ENCODE measurements around the gene RASD1.

The RASD1 gene

DNA sequence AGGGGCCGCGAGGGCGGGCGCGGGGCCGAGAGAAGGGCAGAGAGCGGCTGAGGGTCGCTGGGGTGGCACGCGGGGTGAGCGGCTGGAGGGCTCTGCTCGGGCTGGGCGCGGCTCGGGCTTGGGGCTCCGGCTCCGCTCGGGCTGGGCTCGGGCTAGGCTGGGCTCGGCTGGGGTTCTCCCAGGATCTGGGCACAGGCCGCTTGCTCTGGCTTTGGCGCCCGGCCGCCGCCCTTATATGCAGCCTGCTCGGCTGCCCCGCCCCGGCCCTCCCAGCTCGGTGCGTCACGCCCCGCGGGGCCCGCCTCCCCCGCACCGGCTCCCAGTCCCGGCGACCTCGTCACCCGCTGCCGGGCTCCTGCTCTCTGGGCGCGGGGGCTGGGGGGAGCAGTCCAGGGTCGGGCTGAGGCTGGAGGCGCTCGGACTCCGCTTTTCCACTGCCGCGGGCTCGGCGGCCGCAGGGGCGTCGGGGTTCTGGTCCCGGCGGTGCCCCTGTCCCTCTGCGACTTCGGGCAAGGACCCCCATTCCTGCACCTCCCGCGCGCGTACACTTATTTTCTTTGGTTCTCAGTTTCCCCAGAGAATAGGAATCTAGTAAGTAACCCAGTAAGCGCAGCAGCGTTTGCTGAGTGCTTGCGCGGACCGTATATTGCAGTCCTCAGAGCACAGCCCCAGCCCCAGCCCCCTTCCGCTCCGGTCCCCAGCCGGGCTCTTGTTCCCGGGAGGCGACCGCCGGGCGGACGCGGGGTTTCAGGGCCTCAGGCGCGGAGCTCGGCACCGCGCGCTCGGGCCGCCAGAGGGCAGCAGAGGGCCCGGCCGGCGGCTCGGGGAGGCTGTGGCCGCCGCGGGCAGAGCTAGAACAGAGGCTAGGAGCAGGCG, at the start of gene RASD1:
Gene RASD1, minus strand, starts transcription at position 207 of the 876 bp plus-strand sequence. CDS start 214 bp downstream, outside the sequence.
- DNase-seq: peak; percentile 83

GRCh38 chr17:17545984-17546383, 49.8 kb upstream of the RASD1 start:
- DNase-seq: no peak

DNA sequence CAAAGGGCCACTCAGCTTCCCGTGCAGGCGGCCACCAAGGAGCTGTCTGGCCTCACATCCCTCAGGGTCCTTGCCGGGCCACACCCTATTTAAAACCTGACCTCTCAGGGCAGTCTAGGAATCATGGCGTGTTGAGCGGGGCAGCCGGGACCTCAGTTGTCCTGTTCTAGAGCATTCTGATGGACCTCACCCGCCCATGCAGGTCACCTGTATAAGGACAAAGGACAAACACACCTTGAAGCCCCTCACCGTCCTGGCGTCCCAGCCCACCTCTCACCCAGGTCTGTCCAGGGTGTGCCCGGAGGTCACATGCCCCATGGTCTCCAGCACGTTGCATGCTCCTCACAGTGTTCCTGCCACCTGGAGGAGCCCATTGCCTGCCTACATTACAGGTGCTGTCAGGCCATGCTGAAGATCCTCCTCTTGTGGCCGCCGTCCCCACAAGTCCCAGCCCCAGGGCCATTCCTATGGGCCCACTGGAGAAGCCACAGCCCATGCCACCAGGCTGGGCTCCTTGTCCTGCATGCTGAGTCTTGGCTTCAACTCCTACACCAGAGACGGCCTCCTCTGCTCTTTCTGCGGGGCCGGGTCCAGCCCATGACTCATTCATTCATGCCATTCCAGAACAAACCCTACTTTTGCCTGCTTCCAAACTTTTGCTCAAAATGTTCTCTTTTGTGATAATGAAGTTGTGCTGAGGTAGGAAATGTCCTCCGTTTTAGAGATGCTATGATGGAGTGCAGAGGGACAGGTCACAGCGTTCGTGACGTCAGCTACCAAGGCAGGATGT, 49.0 kb upstream of the RASD1 start:
- no peak for DNase-seq

DNA sequence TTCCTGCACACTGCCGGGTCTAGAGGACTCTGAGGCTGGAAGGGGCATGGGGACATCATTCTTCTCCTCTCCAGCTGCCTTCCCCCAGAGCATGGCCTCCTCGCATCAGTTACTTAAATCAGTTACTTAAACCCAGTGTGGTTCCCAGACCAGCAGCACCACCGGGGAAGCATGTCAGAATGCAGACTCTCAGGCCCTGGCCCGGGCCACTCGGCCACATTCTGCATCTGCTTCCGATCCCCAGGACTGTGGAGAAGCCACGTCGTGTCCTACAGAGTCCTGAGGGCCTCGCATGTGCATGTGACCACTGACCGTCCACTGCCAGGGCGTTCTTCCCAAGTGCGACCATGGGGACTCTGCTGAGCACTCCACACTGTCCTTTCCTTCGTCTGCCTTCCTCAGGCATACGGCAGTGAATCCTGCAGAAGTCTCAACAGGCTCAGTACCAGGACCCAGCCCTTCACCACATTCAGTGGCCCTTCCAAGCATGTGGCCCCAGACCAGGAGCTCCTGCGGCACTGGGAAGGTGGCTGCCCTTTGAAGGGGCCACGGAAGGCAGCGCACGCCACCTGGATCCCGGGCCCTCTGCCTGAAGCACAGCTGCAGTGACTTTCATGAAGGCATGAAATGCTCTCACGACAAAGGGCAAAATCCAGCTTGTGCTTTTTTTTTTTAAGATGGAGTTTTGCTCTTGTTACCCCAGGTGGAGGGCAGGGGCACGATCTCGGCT, 46.9 kb upstream of the RASD1 start:
- no peak for DNase-seq

- no peak for DNase-seq
Observed at GRCh38 chr17:17541640-17542001, 45.4 kb upstream of the RASD1 start.

DNA sequence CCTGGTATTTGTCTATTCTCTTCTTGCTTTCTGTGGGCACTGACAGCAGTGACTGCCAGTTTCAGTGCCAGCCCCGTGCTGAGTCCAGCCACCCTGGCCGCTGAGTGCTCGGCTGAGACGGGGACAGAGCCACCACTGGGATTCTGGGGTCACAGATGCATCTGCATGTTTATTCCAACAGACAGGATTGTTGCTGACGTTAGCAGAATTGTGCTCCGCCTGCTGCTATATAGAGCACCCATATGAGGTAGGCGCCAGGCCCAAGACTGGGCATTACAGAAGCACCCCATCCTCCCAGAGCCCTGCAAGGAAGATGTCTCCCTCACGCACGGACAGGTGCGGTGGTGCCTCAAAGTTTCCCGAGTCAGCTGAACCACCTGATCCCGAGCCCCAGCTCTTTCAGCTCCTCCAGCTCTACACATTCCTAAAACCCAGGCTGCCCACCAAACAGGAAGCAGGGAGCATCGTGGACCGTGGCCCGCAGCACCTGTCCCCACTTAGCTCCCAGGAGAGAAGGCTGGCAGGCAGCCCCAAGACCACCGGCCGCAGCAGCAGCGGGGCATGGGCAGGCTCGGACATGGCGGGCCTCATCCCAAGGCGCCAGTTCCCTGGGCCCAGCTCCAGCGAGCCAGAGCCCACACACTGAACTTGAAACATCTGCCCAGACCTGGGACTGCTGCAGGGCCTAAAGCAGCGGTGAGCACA, 44.9 kb upstream of the RASD1 start:
- no peak for DNase-seq

- no peak for DNase-seq
Observed at GRCh38 chr17:17540278-17540906, 44.2 kb upstream of the RASD1 start.

GRCh38 chr17:17539591-17539990, 43.4 kb upstream of the RASD1 start:
- no peak for DNase-seq

DNA sequence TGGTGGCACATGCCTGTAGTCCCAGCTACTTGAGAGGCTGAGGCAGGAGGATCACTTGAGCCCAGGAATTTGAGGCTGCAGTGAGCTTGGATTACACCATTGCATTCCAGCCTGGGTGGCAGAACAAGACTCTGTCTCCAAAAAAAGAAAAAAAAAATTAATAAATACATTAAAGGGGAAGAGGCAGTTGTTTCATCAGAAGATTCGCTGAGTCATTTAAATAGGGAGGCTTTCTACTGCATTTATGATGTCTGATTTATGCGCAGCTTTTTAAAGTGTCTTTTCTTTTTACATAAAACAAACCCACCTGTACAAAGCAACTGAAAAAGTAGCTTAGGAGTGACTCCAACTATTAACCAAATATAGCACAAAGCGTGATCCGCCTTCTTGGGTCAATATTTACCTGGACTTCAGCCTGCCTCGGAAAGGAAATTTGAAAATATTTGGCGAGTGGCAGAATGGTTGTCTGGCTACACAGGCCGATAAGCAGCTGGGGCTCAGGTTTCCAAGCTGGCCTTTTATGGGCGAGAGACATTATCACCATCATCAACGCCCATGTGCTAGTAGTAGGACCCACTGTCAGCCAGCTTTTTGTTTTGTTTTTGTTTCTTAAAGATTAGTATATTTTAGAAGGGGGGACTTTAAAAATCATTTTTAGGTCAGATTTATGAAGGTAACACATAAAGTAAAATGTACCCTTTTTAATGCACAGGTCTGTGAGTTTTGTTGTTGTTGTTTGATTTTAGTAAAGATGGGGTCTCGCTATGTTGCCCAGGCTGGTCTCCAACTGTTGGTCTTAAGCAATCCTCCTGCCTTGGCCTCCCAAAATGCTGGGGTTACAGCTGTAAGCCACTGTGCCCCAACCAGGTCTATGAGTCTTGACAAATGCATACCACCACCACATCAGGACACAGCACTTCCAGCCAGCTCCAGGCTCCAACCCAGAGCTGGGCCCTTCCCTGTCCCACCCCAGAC, 42.5 kb upstream of the RASD1 start:
- DNase-seq: no peak

GRCh38 chr17:17537311-17538099, 41.3 kb upstream of the RASD1 start:
- no peak for DNase-seq

DNA sequence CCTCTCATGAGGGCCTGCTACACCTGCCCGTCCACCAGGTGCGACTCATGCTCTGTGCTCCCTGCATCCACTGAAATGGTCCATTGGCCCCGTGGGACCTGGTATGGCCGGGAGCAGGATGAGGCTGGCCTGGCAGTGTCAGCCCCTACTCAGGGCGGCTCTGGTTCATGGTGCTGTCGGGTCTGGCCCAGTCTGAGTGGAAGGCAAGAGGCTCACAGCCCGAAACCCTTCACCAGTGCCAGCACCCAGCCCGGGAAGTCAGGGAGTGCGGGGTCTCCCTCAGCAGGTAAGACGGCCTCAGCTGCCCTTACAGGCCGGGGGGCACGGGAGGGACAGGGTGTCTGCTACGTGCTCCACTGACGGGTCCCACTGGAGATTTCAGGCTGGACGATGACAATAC, 40.5 kb upstream of the RASD1 start:
- no peak for DNase-seq

- DNase-seq: no peak
Observed at GRCh38 chr17:17535957-17536356, 39.8 kb upstream of the RASD1 start.

DNA sequence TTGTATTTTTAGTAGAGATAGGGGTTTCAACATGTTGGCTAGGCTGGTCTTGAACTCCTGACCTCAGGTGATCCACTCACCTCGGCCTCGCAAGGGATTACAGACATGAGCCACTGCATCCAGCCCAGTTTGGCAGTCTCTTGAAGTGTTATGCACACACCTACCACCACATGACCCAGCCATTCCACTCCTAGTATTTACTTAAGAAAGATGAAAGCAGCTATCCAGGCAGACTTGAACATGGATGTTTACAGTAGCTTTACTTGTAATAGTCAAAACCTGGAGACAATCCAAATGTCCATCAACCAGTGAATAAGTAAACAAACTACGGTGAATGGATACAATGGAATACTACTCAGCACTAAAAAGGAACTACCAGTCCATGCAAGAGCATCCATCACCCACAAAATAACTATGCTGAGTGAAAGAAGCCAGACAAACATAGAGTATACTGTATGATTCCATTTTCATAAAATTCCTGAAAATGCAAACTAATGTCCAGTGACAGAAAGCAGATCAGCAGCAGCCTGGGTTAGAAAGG, 37.8 kb upstream of the RASD1 start:
- DNase-seq: no peak

DNA sequence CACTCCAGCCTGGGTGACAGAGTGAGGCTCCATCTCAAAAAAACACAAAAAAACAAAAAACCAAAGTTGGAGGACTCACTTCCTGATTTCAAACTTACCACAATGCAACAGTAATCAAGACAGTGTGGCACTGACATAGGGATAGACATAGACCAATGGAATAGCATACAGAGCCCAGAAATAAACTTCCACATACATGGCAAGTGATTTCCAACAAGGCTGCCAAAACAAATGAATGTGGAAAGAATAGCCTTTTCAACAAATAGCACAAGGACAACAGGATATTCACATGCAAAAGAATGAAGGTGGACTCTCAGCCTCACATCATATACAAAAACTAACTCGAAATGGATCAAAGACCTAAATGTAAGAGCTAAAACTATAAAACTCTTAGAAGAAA, 36.8 kb upstream of the RASD1 start:
- no peak for DNase-seq

DNA sequence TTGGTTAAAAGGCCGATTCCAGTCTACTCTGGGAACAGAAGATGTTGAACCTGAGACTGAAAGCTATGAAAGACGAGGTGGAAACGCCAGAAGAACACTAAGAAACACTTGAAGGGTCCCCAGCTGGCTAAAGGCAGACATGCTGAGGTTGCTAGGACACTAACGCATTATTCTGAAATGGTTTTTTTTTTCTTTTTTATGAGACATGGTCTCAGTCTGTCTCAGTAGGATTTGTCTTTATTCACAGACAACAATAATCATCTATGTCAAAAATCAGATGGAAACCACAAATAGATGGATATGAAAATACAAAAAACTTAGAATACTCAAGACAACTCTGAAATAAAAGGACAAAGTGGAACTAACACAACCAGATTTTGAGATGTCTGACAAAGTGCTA, 35.0 kb upstream of the RASD1 start:
- no peak for DNase-seq

- no peak for DNase-seq
Observed at GRCh38 chr17:17528696-17529652, 32.8 kb upstream of the RASD1 start.

GRCh38 chr17:17527956-17528500, 31.8 kb upstream of the RASD1 start:
- DNase-seq: no peak

DNA sequence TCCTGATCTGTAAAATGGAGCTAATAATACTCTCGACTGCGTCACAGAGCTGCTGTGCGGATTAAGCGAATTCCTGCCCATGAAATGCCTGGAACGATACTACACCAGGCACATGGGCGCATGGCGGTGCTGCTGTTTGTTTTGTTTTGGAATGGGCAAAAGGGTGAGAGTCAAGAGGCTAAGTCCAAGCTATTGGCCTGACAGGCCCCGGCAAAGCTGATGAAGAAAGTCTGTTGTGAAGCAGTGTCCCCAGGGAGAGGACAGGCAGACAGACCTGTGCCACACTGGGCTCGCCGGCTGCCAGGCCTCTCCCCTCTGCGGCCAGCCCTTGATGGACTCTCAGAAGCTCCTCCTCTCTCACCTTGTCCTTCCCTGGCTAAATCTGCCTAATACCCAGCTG, 31.3 kb upstream of the RASD1 start:
- no peak for DNase-seq
